HG02852 (cell line): ENCODE data around the gene LENG8.
"Not testable (repeated sequence)": the region's sequence is repeated elsewhere in the genome, so short reads cannot be mapped to it uniquely, and the experiment has no call there.

ENCODE experiments used
- ATAC-seq: cut with Tn5 transposase; IDR thresholded peaks from one replicate; pipeline ENCODE4 v1.9.1; 2021; ENCODE audit warnings: mild to moderate bottlenecking, moderate library complexity; ENCODE audit not compliant: unreplicated experiment

Gene LENG8

DNA sequence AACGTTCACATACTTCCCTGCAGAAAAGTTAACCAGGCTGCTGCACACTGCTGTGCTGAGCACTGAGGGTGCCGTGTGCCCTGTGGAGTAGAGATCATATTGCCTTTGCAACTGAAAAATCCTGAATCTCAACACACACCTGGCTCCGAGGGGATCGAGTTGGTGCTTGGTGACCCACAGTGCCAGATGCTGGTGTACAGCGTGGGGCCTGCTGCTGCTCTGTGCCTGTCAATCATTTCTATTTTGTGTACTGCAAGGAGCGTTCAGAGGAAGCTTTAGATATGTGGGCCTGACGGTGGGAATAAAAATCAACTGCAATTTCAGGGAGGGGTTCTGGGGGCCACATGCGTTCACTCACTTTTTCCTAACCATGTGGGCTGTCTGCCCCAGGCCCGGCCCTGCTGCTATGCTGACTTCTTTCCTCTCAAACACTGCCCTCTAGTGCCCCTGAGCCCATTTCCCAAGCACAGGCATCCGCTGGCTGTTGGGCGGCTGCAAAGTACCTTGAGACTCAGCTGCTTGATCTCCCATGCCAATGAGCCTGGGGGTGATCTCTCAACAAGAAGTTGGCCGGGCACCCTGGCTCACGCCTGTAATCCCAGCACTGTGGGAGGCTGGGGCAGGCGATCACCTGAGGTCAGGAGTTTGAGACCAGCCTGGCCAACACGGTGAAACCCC is 9.7 kb upstream of the LENG8 start:
- no peak for ATAC-seq

DNA sequence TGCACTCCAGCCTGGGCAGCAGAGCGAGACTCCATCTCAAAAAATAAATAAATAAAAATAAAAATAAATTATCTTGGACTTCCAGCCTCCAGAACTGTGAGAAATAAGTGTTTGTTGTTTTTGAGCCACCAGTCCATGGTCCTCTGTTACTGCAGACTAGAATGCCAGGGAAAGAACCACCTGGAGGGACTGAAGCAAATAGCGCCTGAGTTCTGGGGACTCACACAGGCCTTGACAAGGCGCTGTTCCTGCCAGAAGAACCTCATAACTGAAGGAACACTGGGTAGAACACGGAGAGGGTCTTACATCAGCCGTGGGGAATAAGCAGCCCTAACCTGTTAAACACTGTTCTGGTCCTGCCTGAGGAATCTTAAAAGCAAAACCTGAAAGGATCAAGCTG is 8.4 kb upstream of the LENG8 start:
- ATAC-seq: no peak

DNA sequence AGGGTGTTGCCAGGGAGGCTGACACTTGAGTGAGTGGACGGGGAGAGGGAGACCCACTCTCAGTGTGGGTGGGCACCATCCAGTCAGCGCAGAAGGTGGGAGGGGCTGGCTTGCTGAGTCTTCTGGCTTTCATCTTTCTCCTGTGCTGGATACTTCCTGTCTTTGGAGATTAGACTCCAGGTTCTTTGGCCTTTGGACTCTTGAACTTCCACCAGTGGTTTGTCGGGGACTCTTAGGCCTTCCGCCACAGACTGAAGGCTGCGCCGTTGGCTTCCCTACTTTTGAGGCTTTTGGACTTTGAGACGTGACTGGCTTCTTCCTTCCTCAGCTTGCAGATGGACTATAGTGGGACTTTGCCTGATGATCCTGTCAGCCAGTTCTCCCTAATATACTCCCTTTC is 4.3 kb upstream of the LENG8 start:
- ATAC-seq: no peak

DNA sequence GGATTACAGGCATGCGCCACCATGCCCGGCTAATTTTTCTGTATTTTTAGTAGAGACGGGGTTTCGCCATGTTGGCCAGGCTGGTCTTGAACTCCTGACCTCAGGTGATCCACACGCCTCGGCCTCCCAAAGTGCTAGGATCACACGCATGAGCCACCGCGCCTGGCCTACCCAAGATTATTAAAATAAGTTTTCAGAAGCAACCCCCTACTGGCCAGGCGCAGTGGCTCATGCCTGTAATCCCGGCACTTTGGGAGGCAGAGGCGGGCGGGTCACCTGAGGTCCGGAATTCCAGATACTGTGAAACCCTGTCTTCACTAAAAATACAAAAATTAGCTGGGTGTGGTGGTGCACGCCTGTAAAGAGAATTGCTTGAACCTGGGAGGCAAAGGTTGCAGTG is 2.6 kb upstream of the LENG8 start:
- ATAC-seq: not testable (repeated sequence)

DNA sequence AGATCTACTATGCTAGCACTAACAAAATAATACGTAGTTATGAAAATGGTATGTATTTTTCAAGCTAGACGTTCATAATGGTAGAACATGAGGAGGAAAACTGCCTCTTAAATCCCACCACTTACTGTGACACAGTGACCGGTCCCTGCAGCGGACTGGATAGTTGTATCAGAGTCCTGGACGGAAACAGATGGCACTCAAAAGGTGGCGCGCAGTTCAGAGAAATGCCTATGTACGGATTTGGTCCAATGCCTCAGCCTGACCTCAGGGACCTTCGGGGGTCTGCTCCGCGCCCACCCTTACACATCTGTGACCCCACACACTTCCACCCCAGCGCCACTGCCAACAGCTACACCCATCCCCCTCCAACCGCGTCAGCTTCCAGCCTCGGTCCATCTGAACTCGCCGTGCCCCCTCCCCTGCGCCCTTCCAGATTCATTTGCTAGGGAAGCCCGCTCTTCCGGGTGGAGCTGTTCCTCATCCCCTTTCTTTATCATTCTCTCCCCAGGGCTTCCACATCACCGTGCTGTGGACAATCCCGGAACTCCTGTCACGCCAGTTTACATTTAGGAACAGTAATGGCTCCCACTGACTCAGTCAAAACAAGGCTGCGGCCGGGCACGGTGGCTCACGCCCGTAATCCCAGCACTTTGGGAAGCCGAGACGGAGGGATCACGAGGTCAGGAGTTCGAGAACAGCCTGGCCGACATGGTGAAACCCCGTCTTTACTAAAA is 792 bp upstream of the LENG8 start:
- ATAC-seq: peak; percentile 4

DNA sequence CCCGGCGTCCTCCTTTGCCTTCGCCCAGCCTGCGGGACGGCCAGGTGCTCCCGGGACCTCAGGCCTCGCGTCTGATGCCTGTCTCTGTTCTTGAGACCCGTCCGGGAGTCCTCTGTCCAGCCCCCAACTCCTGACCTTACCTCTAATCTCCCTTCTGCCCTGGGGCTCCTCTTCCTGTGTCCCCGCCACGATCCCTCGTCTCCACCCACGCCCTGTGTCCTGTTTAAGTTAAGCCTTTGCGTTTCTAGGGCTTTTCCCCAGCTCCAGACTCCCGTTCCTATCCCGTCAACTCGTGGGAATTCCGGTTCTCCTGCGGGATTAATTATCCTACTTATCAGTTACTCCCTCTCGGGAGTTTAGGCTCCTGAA is 686 bp downstream of the LENG8 start:
- no peak for ATAC-seq

DNA sequence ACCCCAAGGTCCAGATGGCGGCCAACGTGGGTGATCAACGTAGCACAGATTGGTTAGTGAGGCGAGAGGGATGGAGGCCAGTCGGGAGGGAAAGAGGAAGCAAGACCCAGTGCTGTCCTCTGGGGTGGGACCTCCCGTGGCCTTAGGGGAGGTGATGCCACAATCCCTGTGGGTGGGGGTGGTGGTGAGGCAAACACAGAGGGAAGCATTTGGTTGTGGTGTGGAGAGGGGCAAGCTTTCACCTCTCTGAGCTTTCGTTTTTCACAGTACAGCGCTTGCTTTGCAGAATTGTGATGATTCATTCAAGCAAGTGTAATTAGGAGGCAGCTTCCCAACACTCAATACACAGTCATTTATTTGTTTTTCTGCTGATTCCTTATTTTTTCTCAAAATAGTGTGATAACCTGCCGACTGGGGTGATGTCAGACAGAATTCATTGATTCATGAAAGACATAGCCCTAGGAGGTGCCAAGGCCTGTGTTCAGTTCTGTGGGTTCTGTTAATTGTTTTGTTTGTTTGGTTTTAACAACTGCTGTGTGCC is 2.4 kb downstream of the LENG8 start:
- ATAC-seq: no peak

DNA sequence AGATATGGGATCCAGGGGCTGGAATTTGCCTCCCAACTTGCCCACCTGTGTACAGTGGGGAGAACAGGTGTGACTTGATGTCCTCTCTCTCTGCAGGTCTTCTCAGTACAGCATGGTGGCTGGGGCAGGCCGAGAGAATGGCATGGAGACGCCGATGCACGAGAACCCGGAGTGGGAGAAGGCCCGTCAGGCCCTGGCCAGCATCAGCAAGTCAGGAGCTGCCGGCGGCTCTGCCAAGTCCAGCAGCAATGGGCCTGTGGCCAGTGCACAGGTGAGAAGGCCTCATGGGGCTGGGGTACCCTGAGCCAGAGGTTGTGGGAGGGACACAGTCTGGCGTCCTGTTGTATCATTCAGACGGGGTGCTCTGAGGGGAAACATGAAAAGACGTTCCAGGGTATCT is 3.0 kb downstream of the LENG8 start:
- no peak for ATAC-seq

DNA sequence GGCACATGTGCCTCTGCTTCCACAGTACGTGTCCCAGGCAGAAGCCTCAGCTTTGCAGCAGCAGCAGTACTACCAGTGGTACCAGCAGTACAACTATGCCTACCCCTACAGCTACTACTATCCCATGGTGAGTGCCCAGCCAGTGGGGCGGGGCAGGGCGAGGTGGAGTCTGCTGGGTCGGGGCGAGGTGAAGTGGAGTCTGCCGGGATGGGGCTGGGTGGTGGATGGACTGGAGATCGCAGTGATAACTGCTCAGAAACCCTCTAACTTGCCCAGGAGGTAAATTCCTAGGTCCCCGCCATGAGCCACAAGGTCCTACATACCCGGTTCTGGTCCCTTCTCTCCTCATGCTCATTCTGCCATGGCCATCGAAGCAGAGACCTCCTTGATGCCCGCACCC is 3.6 kb downstream of the LENG8 start:
- ATAC-seq: no peak

DNA sequence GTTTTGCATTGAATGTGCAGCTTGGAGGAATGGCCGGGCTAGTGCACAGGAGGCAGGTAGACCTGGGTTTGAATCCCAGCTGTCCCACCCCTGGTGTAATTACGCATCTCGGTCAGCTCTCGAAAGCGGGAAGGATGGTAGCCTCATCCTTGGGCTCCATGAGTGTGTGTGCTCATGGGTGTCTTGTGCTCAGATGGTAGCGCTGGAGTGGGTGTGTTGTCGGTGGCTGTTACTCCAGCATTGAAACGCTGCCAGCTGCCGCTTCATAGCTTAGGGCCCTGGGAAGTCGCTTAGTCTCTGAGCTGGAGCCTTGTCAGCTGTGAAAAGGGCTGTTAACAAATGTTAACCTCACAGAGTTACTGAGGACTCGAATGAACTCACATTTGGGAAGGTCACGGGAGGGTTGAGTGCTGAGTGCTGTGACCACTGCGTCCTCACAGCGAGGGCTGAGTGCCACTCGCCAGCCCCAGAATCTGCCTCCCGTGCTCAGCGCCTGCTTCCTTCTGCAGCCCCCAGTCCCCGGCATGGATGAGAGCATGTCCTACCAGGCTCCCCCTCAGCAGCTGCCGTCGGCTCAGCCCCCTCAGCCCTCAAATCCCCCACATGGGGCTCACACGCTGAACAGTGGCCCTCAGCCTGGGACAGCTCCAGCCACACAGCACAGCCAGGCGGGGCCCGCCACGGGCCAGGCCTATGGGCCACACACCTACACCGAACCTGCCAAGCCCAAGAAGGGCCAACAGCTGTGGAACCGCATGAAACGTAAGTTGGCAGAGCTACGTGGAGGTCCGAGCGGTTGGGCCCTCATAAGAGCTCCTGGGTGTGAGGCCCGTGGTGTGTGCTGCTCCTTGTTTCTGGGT is 5.2 kb downstream of the LENG8 start:
- no peak for ATAC-seq

DNA sequence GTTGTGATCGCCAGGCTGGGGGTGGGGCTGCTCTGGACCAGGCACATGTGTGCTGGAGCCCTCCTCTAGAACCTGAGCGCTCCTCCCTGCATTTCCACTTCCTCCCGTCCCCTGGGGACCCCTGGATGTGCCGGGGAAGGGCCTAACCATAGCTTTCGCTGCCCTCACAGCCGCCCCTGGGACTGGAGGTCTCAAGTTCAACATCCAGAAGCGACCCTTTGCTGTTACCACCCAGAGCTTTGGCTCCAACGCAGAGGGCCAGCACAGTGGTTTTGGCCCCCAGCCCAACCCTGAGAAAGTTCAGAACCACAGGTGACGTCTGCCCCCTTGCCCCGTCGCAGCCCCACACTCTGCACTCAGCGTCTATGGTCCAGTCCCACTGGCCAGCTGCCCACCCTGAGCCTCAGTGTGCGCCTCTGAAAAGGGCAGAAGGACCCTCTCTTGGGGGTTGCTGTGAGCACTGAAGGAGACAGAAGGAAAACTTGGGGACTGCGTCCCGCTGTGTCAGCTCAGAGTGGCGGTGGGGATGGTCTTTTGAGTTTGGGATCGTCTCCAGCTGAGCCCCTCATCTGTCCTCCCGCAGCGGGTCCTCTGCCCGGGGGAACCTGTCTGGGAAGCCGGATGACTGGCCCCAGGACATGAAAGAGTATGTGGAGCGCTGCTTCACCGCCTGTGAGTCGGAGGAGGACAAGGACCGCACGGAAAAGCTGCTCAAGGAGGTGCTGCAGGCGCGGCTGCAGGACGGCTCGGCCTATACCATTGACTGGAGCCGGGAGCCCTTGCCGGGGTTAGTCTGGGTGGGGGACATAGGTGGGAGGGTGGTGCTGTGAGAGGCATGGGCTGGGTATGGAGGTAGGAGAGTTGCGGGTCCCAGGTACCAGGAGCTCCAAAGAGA is 6.0 kb downstream of the LENG8 start:
- ATAC-seq: no peak

DNA sequence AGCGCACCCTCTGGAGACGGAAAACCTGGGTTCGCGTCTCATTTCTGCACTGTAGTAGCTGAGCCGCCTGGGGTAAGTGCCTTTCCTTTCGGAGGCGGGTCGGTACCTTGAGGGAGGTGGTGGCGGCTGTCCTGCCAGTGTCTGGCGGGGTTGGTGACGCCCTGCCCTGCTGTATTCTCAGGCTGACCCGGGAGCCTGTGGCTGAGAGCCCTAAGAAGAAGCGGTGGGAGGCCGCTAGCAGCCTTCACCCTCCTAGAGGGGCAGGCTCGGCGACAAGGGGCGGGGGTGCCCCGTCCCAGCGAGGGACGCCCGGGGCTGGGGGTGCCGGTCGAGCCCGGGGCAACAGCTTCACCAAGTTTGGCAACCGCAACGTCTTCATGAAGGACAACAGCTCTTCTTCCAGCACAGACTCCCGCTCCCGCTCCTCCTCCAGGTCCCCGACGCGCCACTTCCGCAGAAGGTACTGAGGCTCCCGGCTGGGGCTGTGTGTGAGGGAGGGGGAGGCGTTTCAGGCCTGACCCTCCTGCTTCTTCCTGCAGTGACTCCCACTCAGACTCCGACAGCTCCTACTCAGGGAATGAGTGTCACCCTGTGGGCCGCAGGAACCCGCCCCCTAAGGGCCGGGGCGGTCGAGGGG is 6.9 kb downstream of the LENG8 start:
- ATAC-seq: no peak

DNA sequence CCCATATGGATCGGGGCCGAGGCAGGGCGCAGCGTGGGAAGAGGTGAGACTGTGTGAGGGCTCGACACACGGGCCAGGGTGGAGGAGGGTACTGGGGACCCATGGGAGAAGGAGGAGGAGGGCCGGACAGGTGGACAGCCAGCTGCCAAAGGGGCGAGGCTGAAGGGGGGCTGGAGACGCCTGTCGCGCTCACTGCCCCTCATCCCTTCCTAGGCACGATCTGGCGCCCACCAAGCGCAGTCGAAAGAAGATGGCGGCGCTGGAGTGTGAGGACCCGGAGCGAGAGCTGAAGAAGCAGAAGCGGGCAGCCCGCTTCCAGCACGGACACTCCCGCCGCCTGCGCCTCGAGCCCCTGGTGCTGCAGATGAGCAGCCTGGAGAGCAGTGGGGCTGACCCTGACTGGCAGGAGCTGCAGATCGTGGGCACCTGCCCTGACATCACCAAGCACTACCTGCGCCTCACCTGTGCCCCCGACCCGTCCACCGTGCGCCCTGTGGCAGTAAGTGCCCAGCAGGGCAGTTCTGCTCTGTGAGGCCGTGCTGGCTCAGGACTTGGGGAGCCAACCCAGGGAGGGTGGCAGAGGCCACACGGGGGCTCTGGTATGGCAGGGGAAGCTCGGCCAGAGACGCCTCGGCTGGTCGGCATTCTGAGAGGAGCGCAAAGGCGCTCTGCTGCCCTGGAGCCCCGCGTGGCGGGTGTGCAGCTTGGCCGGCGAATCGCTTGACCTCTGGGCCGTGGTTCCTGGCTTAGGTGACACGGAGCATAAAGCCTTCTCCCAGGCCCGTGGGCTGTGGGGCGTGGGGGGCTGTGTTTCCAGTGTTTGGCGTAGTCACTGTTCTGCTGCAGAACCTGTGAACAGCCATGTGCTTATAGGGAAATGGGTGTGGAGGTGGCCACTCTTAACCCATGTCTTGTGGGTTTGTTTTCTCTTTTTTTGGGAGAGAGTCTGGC is 7.7 kb downstream of the LENG8 start:
- ATAC-seq: no peak

DNA sequence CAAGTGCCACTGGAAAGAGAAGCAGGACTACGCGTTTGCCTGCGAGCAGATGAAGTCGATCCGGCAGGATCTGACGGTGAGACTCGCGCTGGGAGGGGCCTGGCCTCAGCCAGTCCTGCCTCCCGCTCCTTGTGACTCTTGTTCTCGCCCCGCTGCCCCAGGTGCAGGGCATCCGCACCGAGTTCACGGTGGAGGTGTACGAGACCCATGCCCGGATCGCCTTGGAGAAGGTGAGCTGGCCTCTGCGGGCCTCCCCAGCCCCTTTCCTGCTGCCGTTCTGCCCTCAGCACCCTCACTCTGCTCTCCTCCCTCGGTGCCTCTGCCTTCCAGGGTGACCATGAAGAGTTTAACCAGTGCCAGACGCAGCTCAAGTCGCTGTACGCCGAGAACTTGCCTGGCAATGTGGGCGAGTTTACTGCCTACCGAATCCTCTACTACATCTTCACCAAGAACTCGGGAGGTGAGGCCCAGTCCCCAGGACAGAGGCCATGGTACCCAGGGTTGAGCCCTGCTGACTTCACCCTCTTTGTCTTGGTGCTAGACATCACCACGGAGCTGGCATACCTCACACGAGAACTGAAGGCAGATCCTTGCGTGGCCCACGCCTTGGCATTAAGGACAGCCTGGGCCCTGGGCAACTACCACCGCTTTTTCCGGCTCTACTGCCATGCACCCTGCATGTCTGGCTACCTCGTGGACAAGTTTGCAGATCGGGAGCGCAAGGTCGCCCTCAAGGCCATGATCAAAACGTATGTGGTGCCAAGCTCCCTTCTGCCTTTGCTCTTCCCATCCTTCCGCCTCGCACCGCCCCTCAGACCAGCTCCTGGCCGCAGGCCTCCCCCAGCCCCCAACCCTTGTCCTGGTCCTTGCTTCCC is 9.0 kb downstream of the LENG8 start:
- no peak for ATAC-seq

DNA sequence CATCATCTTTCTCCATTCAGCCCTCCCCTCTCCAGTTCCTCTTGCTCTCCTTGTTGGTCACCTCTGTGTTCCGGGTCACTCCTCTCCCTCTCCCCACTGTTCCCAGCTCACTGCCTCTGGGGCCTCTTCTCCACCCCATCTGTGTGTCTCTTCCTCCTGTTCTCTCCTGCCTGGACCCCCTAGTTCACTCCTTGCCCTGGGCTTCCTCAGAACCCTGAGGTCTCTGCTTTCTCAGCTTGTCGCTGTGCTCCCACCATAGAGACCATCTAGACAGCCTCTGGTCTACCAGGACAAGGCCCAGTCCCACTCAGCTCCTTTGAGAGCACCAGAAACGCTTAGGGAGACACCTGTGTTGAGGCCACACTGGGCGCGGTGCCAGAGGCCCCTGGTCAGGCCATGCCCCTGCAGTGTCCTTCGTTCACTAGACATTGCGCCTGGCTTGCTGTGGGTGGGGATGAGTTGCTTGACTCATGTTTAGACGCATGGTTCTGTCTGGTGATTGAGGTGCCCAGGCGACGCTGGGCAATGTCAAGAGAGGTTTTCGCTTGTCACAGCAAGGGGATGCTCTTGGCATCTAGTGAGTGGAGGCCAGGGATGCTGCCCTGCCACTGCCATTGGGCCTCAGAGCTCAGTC is 9.8 kb downstream of the LENG8 start:
- ATAC-seq: no peak

DNA sequence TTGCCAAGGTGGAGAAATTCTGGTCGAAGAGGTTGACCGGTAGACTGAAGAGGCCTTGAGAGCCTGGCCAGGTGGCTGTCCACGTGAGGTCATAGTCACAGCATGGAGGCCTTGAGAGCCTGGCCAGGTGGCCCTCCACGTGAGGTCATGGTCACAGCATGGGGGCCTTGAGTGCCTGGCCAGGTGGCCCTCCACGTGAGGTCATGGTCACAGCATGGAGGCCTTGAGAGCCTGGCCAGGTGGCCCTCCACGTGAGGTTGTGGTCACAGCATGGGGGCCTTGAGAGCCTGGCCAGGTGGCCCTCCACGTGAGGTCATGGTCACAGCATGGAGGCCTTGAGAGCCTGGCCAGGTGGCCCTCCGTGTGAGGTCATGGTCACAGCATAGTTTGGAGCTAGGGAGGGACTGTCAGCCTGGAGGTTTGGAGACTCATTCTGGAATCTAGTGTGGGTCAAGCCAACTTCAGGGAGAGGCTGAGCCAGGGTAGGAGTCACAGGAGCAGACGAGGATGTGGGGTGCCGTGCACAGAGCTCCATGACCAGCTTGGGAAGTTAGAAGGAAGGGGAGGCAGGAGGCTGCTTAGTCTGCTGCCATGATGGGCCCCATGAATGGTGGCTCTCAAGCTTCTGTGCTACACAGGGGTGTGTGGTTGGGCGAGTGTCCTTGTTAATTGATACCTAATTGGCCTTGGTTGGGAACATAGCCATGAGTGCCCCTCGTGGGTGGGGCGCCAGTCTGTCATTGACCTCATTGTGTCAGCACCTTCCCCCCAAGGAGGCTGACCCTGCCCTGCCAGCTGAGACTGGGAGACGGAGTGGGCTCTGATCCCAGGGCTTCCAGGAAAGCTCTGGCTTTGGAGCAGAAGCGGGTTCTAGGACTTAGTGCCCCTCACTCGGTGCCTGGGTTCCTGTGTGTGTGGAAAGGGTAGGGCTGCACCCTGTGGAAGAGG is 10.6 kb downstream of the LENG8 start:
- no peak for ATAC-seq
